Peyer's patch (tissue), 4 donors: Measurements from ENCODE around the gene MYRFL.

Experiments
- POLR2A ChIP-seq, 2 donors: fragments of 450-650 bp; IDR thresholded peaks; one replicate each; pipeline ENCODE4 v1.5.1; 2017; ENCODE audit warnings: antibody characterized with exemption in 2 of 2, mild to moderate bottlenecking in 2 of 2, moderate library complexity in 2 of 2
- TF ChIP-seq, protein P1 (sequence below), 6 experiments: fragments of 450-650 bp in 4 of 6; fragments of 200-600 bp in 2 of 6; sonication (generic) in 1 of 6; IDR thresholded peaks; one replicate each; pipeline ENCODE4 v1.5.1; 2017 to 2019; ENCODE audit warnings: antibody characterized with exemption in 6 of 6, mild to moderate bottlenecking in 3 of 6, moderate library complexity in 1 of 6

DNA sequence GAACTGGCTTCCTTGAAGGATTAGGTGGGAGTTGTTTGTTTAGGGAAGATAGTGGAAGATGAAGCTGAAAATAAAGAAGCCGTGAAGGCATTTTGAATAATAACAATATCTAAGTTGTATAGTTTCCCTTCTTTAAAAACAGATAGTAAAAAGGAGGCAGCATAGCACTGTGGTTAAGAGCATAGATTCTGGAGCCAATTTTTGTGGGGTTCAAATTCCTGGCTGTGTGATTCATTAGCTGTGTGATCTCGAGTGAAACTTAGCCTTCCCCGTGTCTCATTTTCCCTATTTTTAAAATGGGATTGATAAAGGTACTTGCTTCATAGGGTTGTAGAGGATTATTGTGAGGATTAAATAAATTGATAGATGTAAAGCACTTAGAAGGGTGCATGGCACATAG, 104.5 kb downstream of the MYRFL start:
- TF ChIP-seq, protein P1, sequence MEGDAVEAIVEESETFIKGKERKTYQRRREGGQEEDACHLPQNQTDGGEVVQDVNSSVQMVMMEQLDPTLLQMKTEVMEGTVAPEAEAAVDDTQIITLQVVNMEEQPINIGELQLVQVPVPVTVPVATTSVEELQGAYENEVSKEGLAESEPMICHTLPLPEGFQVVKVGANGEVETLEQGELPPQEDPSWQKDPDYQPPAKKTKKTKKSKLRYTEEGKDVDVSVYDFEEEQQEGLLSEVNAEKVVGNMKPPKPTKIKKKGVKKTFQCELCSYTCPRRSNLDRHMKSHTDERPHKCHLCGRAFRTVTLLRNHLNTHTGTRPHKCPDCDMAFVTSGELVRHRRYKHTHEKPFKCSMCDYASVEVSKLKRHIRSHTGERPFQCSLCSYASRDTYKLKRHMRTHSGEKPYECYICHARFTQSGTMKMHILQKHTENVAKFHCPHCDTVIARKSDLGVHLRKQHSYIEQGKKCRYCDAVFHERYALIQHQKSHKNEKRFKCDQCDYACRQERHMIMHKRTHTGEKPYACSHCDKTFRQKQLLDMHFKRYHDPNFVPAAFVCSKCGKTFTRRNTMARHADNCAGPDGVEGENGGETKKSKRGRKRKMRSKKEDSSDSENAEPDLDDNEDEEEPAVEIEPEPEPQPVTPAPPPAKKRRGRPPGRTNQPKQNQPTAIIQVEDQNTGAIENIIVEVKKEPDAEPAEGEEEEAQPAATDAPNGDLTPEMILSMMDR (IDR thresholded peaks at IDR 0.05): no peak
- TF ChIP-seq POLR2A (IDR thresholded peaks at IDR 0.05): no peak
